GDM1 (cell line): ENCODE measurements around the gene SRD5A3.
"Not testable (repeated sequence)": the region's sequence is repeated elsewhere in the genome, so short reads cannot be mapped to it uniquely, and the experiment has no call there.

Source experiments
- DNase-seq: peaks from one replicate; lab custom pipeline; 2025; lab: John Stamatoyannopoulos, UW

The SRD5A3 gene

DNA sequence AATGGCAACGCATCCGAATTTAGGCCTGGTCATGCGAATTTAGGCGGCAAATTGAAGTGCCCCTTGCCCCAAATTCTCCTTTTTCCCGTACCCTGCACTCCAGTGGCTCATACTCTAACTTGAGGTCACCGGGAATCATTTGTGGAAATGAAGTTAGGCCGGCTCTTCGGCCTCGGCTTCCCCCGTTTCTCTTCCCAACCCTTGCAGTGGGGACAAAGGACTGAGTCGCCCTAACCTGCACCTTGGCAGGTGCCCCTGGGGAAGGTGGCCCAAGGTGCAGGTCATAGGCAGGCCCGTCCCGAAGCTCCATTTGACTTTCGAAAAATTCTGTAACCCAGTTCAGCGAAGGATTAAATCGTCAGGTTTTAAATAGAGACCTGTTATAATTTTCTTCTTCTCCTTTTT is 811 bp downstream of the SRD5A3 start:
- no peak for DNase-seq

DNA sequence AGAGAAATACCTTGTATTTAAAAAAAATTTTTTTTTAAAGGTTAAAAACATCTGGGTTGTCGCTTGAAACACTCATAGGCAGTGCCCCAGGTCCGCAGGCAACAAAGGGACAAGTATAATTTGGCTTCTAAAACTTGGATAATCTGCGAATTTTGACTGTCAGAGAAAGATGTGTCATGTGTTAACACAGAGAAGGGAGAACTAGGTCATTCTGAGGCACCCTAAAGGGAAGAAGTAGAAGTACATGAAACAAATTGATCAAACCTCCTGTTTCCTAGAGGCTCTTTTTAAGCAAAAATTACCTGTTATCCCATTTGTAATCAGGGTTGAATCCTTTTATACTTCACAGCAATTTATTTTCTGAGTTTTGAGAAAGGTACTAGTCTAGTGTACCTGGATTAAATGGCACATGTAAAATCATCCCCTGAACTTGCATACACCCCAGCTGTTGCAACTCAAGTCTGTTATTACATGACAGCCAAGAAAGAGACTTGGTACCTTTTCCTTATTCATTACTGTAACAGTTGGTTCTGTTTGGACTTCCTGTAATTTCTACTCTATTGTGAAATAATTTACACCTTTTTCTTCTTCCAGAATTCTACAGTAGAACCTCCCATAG is 1.7 kb downstream of the SRD5A3 start:
- no peak for DNase-seq

- DNase-seq, result no peak
Observed at GRCh38 chr4:55348466-55348865, 2.4 kb downstream of the SRD5A3 start.

- DNase-seq, result not testable (repeated sequence)
Observed at GRCh38 chr4:55350870-55351269, 4.8 kb downstream of the SRD5A3 start.

DNA sequence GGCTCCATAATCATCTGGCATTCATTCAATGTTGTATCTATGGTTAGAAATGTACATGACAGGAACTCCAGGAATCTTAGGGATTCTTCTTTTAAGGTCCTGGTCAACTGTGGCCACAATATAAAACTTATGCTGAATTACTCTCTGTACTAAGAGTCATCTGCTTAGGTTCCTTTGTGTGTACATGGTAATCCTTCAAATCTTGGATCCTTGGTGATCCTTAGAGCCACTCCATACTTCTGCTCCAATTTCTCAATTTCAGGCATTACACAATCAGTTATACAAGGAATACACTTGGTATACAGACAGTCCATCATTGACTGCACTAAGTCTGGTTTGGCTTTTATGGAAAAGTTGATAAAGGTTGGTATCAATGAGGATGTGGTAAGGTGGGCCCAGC is 5.8 kb downstream of the SRD5A3 start:
- no peak for DNase-seq

DNA sequence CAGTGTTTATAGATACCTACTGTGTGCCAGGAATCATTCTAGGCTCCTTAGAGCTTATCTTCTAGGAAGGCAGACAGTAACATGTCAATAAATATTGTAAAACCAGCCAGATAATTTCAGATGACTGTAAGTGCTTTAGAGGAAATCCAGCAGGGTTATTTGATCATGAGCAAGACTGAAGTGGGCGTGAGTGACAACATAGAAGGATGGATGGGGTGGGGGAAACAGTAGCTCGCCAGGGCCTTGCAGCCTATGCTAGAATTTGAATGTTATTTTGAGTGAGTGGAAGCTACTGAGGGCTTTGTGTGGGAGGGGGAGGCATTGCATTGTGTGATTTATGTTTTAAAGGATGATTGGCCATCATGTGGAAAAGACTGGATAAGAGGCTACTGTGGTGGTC is 6.7 kb downstream of the SRD5A3 start:
- no peak for DNase-seq

DNA sequence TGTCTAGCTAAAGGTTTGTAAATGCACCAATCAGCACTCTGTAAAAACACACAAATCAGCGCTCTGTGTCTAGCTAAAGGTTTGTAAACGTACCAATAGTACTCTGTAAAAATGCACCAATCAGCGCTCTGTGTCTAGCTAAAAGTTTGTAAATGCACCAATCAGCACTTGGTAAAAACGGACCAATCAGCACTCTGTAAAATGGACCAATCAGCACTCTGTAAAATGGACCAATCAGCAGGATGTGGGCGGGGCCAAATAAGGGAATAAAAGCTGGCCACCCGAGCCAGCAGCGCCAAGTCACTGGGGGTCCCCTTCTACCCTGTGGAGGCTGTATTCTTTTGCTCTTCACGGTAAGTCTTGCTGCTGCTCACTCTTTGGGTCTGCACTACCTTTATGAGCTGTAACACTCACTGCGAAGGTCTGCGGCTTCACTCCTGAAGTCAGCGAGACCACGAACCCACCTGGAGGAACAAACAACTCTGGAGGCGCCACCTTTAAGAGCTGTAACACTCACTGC is 7.2 kb downstream of the SRD5A3 start:
- DNase-seq, result not testable (repeated sequence)

DNA sequence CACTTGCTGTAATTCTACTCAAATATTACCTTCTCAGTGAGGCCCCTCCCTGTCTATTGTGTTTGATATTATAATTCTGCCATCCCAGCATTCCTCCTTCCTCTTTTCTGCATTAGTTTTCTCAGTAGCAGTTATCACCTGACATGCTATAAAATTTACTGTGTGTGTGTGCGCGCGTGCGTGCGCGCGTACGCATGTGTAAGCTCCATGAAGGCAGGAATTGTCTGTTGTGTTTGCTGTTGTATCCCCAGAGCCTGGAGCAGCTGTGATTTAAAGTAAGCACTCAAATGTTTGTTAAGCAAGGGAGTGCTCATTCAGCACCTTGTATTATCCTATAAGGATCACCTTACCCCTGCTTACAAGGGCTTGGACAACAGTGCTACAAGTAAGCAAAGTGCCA is 8.6 kb downstream of the SRD5A3 start:
- no peak for DNase-seq

- DNase-seq, result no peak
Observed at GRCh38 chr4:55355555-55355954, 9.5 kb downstream of the SRD5A3 start.

DNA sequence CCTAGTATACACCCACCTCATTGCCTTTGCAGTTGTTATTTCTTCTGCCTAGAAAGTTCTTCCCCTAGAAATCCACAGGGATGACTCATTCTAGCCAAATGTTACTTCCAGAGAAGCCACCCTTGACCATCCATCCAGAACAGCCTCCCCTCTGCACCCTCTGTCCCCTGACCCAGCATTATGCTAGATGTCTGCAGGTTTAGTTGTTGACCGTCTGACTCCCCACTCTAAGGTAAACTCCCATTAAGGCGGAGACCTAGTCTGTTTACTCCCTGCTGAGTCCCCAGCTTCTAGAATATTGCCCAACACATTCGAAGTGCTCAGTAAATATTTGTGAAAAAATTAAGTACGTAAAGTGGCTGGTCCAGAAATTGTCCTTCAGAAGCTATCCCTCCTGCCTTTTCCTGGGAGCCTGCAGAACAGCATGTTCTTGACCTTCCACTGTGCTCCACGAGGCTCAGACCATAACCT is 11.0 kb downstream of the SRD5A3 start:
- no peak for DNase-seq

GRCh38 chr4:55358246-55358645 is 12.2 kb downstream of the SRD5A3 start:
- DNase-seq, result no peak

DNA sequence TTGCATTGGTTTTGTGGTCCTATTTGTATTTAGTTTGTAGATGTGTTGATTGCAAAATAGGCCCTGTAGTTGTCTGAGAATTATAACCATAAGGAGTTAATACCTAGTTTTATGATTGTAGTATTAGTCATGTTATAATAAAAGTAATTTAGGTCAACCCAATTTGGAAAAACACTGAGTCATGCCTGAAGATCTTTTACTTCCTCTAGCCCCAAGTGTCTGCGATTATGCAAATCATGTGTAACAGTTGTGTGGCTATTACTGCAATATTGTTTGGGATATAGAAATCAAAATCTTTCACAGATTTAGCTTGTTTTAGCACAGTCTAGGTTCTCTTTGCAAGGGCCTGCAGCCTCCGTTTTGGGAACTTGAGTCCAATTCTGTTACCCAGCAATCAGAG is 12.6 kb downstream of the SRD5A3 start:
- no peak for DNase-seq

GRCh38 chr4:55359397-55359916 is 13.4 kb downstream of the SRD5A3 start:
- no peak for DNase-seq

DNA sequence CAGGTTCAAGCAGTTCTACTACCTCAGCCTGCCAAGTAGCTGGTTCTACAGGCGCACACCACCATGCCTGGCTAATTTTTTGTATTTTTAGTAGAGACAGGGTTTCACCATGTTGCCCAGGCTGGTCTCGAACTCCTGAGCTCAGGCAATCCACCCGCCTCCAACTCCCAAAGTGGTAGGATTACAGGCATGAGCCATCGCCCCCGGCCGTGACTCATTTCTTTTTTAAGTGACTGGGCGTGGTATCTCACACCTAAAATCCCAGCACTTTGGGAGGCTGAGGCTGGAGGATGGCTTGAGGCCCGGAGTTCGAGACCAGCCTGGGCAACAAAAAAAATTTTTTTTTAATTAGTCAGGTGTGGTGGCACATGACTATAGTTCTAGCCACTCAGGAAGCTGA is 16.9 kb downstream of the SRD5A3 start:
- DNase-seq, result not testable (repeated sequence)

DNA sequence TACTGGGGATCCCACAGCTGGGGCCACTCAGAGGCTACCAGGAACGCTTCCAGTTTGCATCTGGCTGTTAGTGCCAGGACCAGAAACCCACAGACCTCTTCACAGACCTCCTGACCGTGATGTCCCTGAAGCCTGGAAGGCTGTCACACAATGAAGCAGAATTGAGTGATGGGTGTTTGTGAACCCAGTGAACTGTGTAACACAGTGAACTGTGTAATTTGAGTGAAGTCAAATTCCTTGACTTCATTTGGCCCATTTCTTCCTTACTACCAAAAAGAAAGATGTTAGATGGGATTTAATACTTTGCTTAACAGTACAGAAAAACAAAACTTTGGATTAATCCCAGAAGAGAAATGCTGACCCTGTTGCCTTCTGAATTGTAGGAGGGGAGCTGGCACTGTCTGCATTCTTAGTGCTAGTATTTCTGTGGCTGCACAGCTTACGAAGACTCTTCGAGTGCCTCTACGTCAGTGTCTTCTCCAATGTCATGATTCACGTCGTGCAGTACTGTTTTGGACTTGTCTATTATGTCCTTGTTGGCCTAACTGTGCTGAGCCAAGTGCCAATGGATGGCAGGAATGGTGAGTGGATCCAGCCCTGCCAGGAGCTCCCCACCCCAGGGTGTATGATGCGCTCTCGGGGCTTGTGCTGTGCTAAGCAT is 17.8 kb downstream of the SRD5A3 start:
- DNase-seq, result no peak

GRCh38 chr4:55364691-55365344 is 18.8 kb downstream of the SRD5A3 start:
- DNase-seq, result no peak

GRCh38 chr4:55365345-55365728 is 19.3 kb downstream of the SRD5A3 start:
- no peak for DNase-seq

- DNase-seq, result no peak
Observed at GRCh38 chr4:55366621-55367020, 20.6 kb downstream of the SRD5A3 start.

GRCh38 chr4:55367084-55367722 is 21.2 kb downstream of the SRD5A3 start:
- no peak for DNase-seq

GRCh38 chr4:55369968-55370367 is 23.9 kb downstream of the SRD5A3 start:
- no peak for DNase-seq

- no peak for DNase-seq
Observed at GRCh38 chr4:55372259-55372658, 26.2 kb downstream of the SRD5A3 start.

DNA sequence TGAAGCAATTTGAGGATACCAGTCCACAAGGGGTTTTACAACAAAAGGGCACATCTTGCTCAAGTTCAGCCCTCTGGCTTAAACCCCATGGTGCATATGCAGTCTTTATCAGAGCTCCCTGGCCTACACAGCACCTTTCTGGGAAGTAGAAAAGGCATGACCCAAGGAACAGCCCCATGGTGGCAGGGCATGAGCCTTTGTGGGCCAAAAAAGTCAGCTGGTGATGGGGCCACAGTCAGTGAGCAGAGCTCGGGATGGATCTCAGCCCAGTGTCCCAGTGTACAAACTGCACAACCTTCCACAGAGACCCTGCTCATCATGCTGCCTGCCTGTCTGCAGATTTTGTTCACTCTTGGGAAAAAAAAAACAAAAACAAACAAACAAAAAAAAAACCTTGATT is 27.4 kb downstream of the SRD5A3 start:
- DNase-seq, result no peak
